ENCODE data around the gene CTSL.
"Not testable (repeated sequence)": the region's sequence is repeated elsewhere in the genome, so short reads cannot be mapped to it uniquely, and the experiment has no call there.

Gene CTSL

DNA sequence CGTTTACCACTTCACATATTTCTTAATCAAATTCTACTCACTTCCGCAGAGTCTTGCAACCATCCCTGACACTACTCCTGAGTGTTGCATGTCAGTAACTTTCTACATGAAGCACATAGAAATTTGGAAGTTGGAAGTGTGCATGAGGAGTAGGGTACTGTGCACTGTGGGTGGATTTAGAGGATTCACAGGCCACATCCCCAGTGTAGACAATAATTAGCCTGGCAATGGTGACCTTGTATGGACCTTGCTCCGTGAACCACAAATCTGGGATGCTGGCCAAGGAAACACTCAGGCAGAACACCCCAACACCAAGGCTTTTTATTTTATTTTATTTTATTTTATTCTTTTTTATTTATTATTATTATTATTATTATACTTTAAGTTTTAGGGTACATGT is 25.5 kb downstream of the CTSL start:
- no peak for DNase-seq (ENCODE audit: low read depth in 2 of 2)
- TF ChIP-seq, protein P1, sequence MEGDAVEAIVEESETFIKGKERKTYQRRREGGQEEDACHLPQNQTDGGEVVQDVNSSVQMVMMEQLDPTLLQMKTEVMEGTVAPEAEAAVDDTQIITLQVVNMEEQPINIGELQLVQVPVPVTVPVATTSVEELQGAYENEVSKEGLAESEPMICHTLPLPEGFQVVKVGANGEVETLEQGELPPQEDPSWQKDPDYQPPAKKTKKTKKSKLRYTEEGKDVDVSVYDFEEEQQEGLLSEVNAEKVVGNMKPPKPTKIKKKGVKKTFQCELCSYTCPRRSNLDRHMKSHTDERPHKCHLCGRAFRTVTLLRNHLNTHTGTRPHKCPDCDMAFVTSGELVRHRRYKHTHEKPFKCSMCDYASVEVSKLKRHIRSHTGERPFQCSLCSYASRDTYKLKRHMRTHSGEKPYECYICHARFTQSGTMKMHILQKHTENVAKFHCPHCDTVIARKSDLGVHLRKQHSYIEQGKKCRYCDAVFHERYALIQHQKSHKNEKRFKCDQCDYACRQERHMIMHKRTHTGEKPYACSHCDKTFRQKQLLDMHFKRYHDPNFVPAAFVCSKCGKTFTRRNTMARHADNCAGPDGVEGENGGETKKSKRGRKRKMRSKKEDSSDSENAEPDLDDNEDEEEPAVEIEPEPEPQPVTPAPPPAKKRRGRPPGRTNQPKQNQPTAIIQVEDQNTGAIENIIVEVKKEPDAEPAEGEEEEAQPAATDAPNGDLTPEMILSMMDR (IDR thresholded peaks at IDR 0.05; ENCODE audit: low read depth, low read length) = no peak
- no peak overlapping the region for H3K4me3 ChIP-seq (replicated peaks in 1 of 2; ENCODE audit: low read depth in 2 of 2, low read length in 2 of 2)

DNA sequence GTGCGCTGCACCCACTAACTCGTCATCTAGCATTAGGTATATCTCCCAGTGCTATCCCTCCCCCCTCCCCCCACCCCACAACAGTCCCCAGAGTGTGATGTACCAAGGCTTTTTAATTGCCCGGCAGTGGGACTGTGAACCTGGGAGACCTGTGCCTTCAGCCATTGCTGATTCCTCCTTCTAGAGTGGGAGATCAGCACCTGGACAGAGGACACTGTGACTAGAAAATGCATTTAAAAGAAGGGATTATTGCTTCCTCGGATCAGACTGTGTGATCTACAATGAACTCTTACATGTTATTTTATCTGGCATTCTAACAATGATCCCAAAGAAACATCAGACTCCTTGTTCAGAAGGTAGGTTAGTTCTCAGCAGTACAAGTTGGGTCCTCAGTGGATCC is 25.9 kb downstream of the CTSL start:
- TF ChIP-seq, protein P1 (IDR thresholded peaks at IDR 0.05; ENCODE audit: low read depth, low read length) = no peak
- no peak overlapping the region for H3K4me3 ChIP-seq (replicated peaks in 1 of 2; ENCODE audit: low read depth in 2 of 2, low read length in 2 of 2)
- no peak for DNase-seq (ENCODE audit: low read depth in 2 of 2)

DNA sequence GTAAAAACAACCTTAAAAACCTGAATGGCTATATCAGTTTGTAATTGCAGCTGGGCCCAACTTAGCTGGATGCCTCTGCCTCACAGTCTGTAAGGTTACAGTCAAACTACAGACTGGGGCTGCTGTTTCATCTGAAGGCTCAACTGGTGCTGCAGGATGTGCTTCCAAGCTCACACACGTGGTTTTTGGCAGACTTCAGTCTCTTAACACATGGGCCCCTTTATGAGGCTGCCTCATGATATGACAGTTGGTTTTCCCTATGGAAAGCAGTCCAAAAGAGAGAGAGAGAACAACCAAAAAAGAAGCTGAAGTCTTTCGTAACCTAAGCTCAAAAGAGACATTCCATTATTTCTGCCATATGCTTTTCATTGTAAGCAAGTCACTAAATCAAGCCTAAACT is 27.4 kb downstream of the CTSL start:
- TF ChIP-seq, protein P1 (IDR thresholded peaks at IDR 0.05; ENCODE audit: low read depth, low read length) = no peak
- H3K4me3 ChIP-seq (replicated peaks in 1 of 2; ENCODE audit: low read depth in 2 of 2, low read length in 2 of 2) = no peak overlapping the region
- no peak for DNase-seq (ENCODE audit: low read depth in 2 of 2)

DNA sequence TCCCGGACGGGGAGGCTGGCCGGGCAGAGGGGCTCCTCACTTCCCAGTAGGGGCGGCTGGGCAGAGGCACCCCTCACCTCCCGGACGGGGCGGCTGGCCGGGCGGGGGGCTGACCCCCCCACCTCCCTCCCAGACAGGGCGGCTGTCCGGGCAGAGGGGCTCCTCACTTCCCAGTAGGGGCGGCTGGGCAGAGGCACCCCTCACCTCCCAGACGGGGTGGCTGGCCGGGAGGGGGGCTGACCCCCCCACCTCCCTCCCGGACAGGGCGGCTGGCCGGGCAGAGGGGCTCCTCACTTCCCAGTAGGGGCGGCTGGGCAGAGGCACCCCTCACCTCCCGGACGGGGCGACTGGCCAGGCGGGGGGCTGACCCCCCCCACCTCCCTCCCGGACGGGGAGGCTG is 32.4 kb downstream of the CTSL start:
- not testable (repeated sequence) for H3K4me3 ChIP-seq (replicated peaks in 1 of 2; ENCODE audit: low read depth in 2 of 2, low read length in 2 of 2); DNase-seq (ENCODE audit: low read depth in 2 of 2)

DNA sequence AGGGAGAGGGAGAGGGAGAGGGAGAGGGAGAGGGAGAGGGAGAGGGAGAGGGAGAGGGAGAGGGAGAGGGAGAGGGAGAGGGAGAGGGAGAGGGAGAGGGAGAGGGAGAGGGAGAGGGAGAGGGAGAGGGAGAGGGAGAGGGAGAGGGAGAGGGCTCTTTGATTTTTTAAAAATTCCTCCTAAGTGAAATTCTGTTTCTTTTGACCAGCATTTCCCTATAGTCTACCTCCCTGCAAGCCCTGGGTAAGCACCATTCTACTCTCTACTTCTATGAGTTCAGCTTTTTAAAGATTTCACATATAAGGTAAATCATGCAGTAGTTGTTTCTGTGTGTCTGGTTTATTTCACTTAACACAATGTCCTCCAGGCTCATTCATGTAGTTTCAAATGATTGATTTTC is 34.1 kb downstream of the CTSL start:
- not testable (repeated sequence) for DNase-seq (ENCODE audit: low read depth in 2 of 2); H3K4me3 ChIP-seq (replicated peaks in 1 of 2; ENCODE audit: low read depth in 2 of 2, low read length in 2 of 2)

DNA sequence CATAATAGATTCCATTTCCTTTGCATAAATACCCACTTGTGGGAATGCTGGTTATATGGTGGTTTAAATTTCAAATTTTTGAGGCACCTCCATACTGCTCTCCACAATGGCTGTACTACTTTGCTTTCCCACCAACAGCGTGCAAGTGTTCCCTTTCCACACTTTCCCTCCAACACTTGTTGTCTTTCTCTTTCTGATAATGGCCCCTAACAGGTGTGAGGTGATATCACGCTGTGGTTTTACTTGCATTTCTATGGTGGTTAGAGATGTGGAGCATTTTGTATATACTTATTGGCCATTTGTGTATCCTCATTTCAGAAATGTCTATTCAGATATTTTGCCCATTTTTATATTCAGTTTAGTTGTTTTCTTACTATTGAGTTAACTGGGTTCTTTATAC is 34.6 kb downstream of the CTSL start:
- DNase-seq (ENCODE audit: low read depth in 2 of 2) = no peak
- TF ChIP-seq, protein P1 (IDR thresholded peaks at IDR 0.05; ENCODE audit: low read depth, low read length) = no peak

DNA sequence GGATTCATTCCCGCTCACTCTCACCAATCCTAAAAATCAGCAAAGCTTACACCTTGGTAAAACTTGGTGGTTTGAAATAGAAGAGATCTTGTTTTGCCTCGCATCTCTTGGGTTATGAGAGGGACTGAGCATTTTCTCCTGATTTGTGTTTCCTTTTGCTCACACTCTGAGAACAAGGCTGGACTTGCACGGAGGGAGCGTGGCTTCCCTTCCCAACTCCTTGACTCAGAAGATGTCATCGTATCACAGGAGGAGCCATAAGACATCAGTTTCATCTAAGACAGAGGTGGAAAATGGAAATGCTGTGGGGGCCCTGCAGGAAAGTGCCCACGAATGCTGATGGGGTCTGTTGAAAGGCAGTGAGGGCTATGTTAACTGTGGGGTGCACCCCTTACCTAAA is 37.4 kb downstream of the CTSL start:
- no peak overlapping the region for H3K4me3 ChIP-seq (replicated peaks in 1 of 2; ENCODE audit: low read depth in 2 of 2, low read length in 2 of 2)
- DNase-seq (ENCODE audit: low read depth in 2 of 2) = no peak
- TF ChIP-seq, protein P1 (IDR thresholded peaks at IDR 0.05; ENCODE audit: low read depth, low read length) = no peak

More for the DNA sequence above, 34.6 kb downstream of the CTSL start:
- H3K4me3 ChIP-seq (replicated peaks in 1 of 2; ENCODE audit: low read depth in 2 of 2, low read length in 2 of 2) = no peak overlapping the region

DNA sequence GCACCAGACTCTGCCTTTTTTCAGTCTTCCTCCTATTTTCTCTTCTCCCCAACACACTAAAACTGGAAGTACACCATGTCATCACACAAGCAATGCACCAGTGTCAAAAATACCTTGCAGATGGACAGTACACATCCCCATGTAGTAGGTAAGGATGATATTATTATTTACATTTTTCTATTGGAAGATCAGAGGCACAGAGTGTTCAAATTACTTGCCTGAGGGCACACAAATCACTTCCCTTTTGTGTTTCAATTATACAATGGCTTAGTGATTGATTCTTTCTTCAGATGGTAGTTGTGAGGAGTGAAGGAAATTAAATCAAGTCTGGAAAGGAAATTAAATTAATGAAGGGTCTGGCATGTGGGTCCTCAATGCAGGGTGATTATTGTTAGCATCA is 39.6 kb downstream of the CTSL start:
- no peak for DNase-seq (ENCODE audit: low read depth in 2 of 2)
- no peak overlapping the region for H3K4me3 ChIP-seq (replicated peaks in 1 of 2; ENCODE audit: low read depth in 2 of 2, low read length in 2 of 2)
- TF ChIP-seq, protein P1 (IDR thresholded peaks at IDR 0.05; ENCODE audit: low read depth, low read length) = no peak

Measured in cardiac fibroblast (primary cell).